ENCODE results near the gene ERBB4.

ERBB4 gene

DNA sequence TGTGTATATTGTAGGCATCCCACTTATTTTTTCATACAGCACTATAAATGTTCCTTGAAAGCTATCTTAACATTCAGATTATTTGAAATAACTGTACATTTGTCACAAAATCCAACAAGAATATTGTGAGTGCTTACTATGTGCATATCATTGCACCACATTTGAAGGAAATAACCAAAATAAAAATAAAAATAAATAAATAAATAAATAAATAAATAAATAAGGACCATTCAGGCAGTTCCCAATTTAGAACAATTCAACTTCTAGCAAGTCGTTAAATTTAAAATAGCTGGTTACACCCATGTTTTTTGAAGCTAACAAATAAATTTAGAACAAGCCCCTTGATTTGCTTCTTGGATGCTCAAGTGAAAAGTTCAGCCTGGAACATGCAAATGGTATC lies 548.3 kb downstream of the ERBB4 start:
- TF ChIP-seq, protein P1, sequence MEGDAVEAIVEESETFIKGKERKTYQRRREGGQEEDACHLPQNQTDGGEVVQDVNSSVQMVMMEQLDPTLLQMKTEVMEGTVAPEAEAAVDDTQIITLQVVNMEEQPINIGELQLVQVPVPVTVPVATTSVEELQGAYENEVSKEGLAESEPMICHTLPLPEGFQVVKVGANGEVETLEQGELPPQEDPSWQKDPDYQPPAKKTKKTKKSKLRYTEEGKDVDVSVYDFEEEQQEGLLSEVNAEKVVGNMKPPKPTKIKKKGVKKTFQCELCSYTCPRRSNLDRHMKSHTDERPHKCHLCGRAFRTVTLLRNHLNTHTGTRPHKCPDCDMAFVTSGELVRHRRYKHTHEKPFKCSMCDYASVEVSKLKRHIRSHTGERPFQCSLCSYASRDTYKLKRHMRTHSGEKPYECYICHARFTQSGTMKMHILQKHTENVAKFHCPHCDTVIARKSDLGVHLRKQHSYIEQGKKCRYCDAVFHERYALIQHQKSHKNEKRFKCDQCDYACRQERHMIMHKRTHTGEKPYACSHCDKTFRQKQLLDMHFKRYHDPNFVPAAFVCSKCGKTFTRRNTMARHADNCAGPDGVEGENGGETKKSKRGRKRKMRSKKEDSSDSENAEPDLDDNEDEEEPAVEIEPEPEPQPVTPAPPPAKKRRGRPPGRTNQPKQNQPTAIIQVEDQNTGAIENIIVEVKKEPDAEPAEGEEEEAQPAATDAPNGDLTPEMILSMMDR (conservative IDR thresholded peaks at IDR 0.05) = no peak
- H3K27ac ChIP-seq = no peak overlapping the region

DNA sequence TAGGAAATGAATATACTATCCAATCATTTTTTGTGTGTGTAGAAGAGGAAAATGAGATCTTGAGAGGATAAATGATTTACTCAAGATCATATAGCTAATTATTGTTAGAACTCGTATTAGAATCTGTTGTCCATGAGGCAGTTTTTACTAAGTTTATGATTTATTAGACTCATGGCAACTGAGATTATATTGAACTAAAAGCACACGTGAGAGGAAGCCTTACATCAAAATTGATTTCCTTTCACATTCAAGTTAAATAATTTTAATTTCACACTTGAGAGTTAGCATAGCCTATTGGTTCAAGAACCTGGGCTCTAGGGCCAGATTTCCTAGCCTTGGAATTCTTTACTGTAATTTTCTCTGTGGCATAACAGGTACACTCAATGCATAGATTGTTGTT lies 552.3 kb downstream of the ERBB4 start:
- no peak overlapping the region for H3K27ac ChIP-seq
- TF ChIP-seq, protein P1 (conservative IDR thresholded peaks at IDR 0.05) = no peak

DNA sequence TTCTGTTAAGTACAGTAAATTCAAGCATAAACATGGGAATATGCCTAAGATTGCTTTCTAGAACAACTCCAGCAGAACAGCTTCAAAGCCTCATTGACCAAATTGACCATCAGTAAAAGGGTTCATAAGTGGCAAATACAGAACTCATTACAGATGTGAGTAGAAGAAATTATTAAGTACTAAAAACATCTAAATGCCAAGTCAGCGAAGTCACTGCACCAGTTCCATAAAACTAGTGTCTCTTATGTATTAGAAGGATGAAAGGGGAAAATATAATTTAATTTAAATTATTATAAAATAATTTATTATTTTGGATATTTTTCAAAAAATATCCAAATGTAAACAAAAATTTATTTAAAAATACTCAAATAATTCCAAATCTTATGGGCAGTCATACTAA lies 553.2 kb downstream of the ERBB4 start:
- TF ChIP-seq, protein P1 (conservative IDR thresholded peaks at IDR 0.05) = no peak
- no peak overlapping the region for H3K27ac ChIP-seq

DNA sequence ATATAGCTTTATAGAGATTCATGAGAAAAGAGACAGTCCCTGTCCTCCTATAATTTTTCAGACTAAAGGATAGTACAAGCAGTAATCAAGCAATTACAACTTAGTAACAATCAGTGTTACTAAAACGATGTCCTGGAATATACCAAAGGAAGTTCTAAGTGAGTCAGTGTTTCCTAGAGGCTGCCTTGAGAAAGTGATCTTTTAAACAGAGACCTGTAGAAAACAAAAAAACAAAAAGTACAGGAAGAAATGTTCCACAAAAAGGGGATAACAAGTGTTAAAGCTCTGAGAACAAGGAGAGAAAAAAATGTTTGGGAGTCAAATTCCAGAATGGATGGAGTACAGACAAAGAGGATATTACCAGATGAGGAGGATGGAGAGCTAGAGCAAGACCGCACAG lies 556.4 kb downstream of the ERBB4 start:
- TF ChIP-seq, protein P1 (conservative IDR thresholded peaks at IDR 0.05) = no peak
- H3K27ac ChIP-seq = no peak overlapping the region

DNA sequence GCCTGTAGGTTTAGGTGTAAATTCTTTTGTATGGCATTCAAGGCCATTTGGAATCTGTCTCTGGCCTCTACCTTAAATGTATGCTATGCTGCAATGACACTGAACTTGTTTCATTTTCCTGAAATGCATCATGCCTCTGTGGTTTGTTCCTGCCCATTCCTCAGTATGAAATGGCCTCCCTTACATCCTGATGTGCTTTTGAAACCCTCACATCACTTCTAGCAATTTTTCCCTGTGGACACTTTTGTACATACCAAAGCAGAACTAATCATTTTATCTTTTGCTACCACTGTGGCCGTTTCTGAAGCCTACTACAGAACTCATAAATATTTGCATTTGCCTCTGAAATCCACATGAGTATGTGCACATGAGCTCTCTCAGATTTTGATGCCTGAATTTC lies 557.2 kb downstream of the ERBB4 start:
- TF ChIP-seq, protein P1 (conservative IDR thresholded peaks at IDR 0.05) = no peak
- no peak overlapping the region for H3K27ac ChIP-seq

DNA sequence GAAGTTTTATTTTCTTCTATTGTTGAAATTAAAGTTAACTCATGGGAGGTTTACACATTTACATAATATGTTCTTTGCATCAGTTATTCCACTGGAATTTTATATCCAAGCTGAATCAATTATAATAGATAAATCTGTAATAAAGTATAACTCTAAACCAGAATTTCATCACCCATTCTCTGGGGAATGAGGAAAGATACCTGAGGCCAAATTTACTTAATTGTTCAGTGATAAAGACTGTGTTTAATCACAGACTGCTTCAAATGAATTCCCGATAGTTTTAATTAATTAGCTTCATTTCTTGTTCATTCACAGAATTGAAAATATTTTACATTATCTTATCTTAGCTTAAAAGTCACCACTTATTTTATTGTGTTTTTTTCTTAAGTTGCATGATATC lies 562.5 kb downstream of the ERBB4 start:
- H3K27ac ChIP-seq = no peak overlapping the region
- TF ChIP-seq, protein P1 (conservative IDR thresholded peaks at IDR 0.05) = no peak

DNA sequence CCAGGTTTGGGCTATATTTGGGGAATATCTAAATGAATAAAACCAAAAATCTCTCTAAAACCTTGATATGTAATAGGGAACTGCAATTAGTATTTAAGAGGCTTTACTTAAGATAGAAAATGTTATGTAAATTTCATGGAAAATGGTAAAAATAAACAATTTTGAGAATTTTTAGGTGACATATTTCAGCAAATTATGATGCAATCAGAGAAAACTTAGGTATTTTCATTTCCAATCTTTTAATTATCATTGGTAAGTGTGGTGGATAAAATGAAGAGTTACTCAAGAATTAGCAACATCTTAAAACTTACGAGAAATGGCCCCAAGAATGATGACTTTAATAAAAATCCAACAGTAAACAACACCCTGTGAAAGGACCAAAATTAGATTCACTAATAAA lies 571.4 kb downstream of the ERBB4 start:
- no peak overlapping the region for H3K27ac ChIP-seq
- TF ChIP-seq, protein P1 (conservative IDR thresholded peaks at IDR 0.05) = no peak

DNA sequence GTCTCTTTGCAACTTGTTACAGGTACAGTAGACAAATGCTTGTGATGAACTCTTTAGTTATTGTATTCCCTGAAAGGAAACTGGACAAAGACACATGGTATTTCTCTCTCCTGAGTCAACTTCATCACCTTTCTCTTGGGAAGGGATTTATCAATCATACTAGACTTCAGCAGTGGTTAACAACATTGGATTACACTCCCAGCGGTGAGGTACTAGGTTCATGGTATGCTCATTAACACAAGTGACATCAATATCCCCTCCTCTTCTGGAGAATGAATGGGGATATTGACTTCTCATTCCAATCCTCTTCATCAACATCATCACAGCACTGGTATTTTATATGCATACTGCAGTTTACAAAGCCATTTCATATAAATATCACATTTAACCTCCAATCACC lies 574.6 kb downstream of the ERBB4 start:
- TF ChIP-seq, protein P1 (conservative IDR thresholded peaks at IDR 0.05) = no peak
- no peak overlapping the region for H3K27ac ChIP-seq

Data from VCaP (cell line).